Measurements from ENCODE around the gene GALNTL6. TPM values are rescaled to one million over a fixed set of nuclear protein-coding genes. Genes with fewer than 3 reads are reported as not detected.

GALNTL6 gene
- total RNA-seq, 1 experiment from 2014 or later = not detected

- no peak overlapping the region for H2AFZ ChIP-seq
- CTCF ChIA-PET = no interaction called here
- BruUV-seq (replicated peaks) = no TSS peak
These were observed 270.1 kb downstream of the GALNTL6 start for GRCh38 chr4:172083272-172083671.

GRCh38 chr4:172088556-172088955, 275.4 kb downstream of the GALNTL6 start:
- Histone ChIP-seq H3K4me2 (no peak overlapping the region), H3K27ac (no peak overlapping the region), H3K27me3 (ENCODE audit: insufficient read depth, low read depth) (no peaks in the 10 kb centered on the region), H3F3A (ENCODE audit: insufficient read depth, low read depth) (no peaks in the 10 kb centered on the region), H3K4me1 (replicated peaks; ENCODE audit: insufficient read depth) (no peaks in the 10 kb centered on the region), H3K4me3 (no peak overlapping the region), H2AFZ (no peak overlapping the region), H3K36me3 (ENCODE audit: low read depth) (no peaks in the 10 kb centered on the region), H3K9me2 (ENCODE audit: insufficient read depth) (no peaks in the 10 kb centered on the region), H4K20me1 (ENCODE audit: insufficient read depth) (no peaks in the 10 kb centered on the region), H3K9me3 (ENCODE audit: insufficient read depth, low read depth) (no peaks in the 10 kb centered on the region), H3K79me2 (ENCODE audit: low read depth) (no peaks in the 10 kb centered on the region)
- ChIA-PET CTCF (no interaction called here), POLR2A (ENCODE audit: unreplicated experiment) (no interaction called here)
- DNase-seq = no peak
- intact Hi-C loops (cut with micrococcal nuclease; ENCODE audit: unreplicated experiment) = no loop called here
- no TSS peak for BruUV-seq (replicated peaks)
- TF ChIP-seq EZH2 (IDR thresholded peaks at IDR 0.05; ENCODE audit: low read depth) (no peak), CTCF (conservative IDR thresholded peaks at IDR 0.05) (no peak)

More at GRCh38 chr4:172083272-172083671, 270.1 kb downstream of the GALNTL6 start:
- no peak overlapping the region for H3K27ac ChIP-seq
- H3K27me3 ChIP-seq (ENCODE audit: insufficient read depth, low read depth) = no peaks in the 10 kb centered on the region
- no peaks in the 10 kb centered on the region for H3K9me3 ChIP-seq (ENCODE audit: insufficient read depth, low read depth)
- intact Hi-C loops (cut with micrococcal nuclease; ENCODE audit: unreplicated experiment) = no loop called here
- no peaks in the 10 kb centered on the region for H4K20me1 ChIP-seq (ENCODE audit: insufficient read depth)
- no peak overlapping the region for H3K4me2 ChIP-seq
- no peaks in the 10 kb centered on the region for H3F3A ChIP-seq (ENCODE audit: insufficient read depth, low read depth)
- no peaks in the 10 kb centered on the region for H3K4me1 ChIP-seq (replicated peaks; ENCODE audit: insufficient read depth)
- no peak overlapping the region for H3K4me3 ChIP-seq
- no peak for DNase-seq
- no peaks in the 10 kb centered on the region for H3K9me2 ChIP-seq (ENCODE audit: insufficient read depth)
- no peaks in the 10 kb centered on the region for H3K79me2 ChIP-seq (ENCODE audit: low read depth)
- H3K36me3 ChIP-seq (ENCODE audit: low read depth) = no peaks in the 10 kb centered on the region
- POLR2A ChIA-PET (ENCODE audit: unreplicated experiment) = no interaction called here
- TF ChIP-seq CTCF (conservative IDR thresholded peaks at IDR 0.05) (no peak), EZH2 (IDR thresholded peaks at IDR 0.05; ENCODE audit: low read depth) (no peak)

GRCh38 chr4:172095161-172095560, 282.0 kb downstream of the GALNTL6 start:
- CTCF ChIA-PET = interaction anchor here (0.6 kb wide), 1 partner anchor 22 kb away, joined by 3 read pairs; no protein-coding TSS in a partner anchor
- no peaks in the 10 kb centered on the region for H3K27me3 ChIP-seq (ENCODE audit: insufficient read depth, low read depth)
- no peaks in the 10 kb centered on the region for H3K9me3 ChIP-seq (ENCODE audit: insufficient read depth, low read depth)
- H3F3A ChIP-seq (ENCODE audit: insufficient read depth, low read depth) = no peaks in the 10 kb centered on the region
- no peak overlapping the region for H3K4me2 ChIP-seq
- intact Hi-C loops (cut with micrococcal nuclease; ENCODE audit: unreplicated experiment) = no loop called here
- no peaks in the 10 kb centered on the region for H3K36me3 ChIP-seq (ENCODE audit: low read depth)
- POLR2A ChIA-PET (ENCODE audit: unreplicated experiment) = no interaction called here
- no peak overlapping the region for H3K4me3 ChIP-seq
- H3K27ac ChIP-seq = no peak overlapping the region
- H2AFZ ChIP-seq = no peak overlapping the region
- no peaks in the 10 kb centered on the region for H4K20me1 ChIP-seq (ENCODE audit: insufficient read depth)
- no peaks in the 10 kb centered on the region for H3K4me1 ChIP-seq (replicated peaks; ENCODE audit: insufficient read depth)
- H3K79me2 ChIP-seq (ENCODE audit: low read depth) = no peaks in the 10 kb centered on the region
- TF ChIP-seq EZH2 (IDR thresholded peaks at IDR 0.05; ENCODE audit: low read depth) = no peak
- TF ChIP-seq CTCF (conservative IDR thresholded peaks at IDR 0.05) = no peak
- H3K9me2 ChIP-seq (ENCODE audit: insufficient read depth) = no peaks in the 10 kb centered on the region
- DNase-seq = no peak
- BruUV-seq (replicated peaks) = no TSS peak
